ENCODE measurements around the gene HAAO. TPM values are rescaled to one million over a fixed set of nuclear protein-coding genes. Genes with fewer than 3 reads are reported as not detected.

HAAO gene
- total RNA-seq, 1 experiment from 2014 or later: 0.74 TPM

GRCh38 chr2:42755191-42755880, 37.0 kb downstream of the HAAO start:
- DNase-seq (ENCODE audit: low read depth, low spot score): no peak
- Histone ChIP-seq H3K4me3 (ENCODE audit: low read depth in 2 of 2, low read length in 2 of 2) (no peak overlapping the region), H3K27ac (ENCODE audit: low read length) (no peak overlapping the region), H3K4me1 (ENCODE audit: control insufficient read depth, insufficient read depth, low read length) (no peaks in the 10 kb centered on the region), H3K9me3 (ENCODE audit: control insufficient read depth, insufficient read depth, low read depth, low read length) (no peaks in the 10 kb centered on the region), H3K27me3 (ENCODE audit: control insufficient read depth, insufficient read depth, low read length) (no peaks in the 10 kb centered on the region), H3K36me3 (ENCODE audit: control insufficient read depth, insufficient read depth, low read length) (no peaks in the 10 kb centered on the region)
- in situ Hi-C loops (cut with HindIII; ENCODE audit: low pct_unique_long_range_greater_than_20kb, low sequenced_read_pairs) (no loop called here), intact Hi-C loops (cut with micrococcal nuclease; ENCODE audit: unreplicated experiment) (no loop called here)
- no TSS peak for BruUV-seq (replicated peaks)
- ChIA-PET POLR2A (no interaction called here), CTCF (no interaction called here)
- TF ChIP-seq CTCF (IDR thresholded peaks at IDR 0.05): no peak
- no peak for TF ChIP-seq TCF7L2 (IDR thresholded peaks at IDR 0.05; ENCODE audit: low read depth, low read length)
- TF ChIP-seq POLR2AphosphoS5 (IDR thresholded peaks at IDR 0.05; ENCODE audit: low read depth, low read length): no peak
- TF ChIP-seq REST (IDR thresholded peaks at IDR 0.05; ENCODE audit: insufficient read depth in 1 of 2, low read depth in 2 of 2, low read length in 1 of 2): no peak
- no peak for TF ChIP-seq SIN3A (IDR thresholded peaks at IDR 0.05; ENCODE audit: borderline replicate concordance, insufficient read depth, low read depth, low read length)
- 0 out of 2 replicates have a peak, but pooled peaks have one; percentile 18 for ATAC-seq

- Histone ChIP-seq H3K4me3 (ENCODE audit: low read depth in 2 of 2, low read length in 2 of 2) (no peak overlapping the region), H3K4me1 (ENCODE audit: control insufficient read depth, insufficient read depth, low read length) (no peaks in the 10 kb centered on the region), H3K27me3 (ENCODE audit: control insufficient read depth, insufficient read depth, low read length) (no peaks in the 10 kb centered on the region), H3K9me3 (ENCODE audit: control insufficient read depth, insufficient read depth, low read depth, low read length) (no peaks in the 10 kb centered on the region), H3K27ac (ENCODE audit: low read length) (no peak overlapping the region), H3K36me3 (ENCODE audit: control insufficient read depth, insufficient read depth, low read length) (no peaks in the 10 kb centered on the region)
- ATAC-seq (no peak), DNase-seq (ENCODE audit: low read depth, low spot score) (no peak)
- ChIA-PET CTCF (no interaction called here), POLR2A (interaction anchor here (0.7 kb wide), 1 partner anchor 170 kb away, joined by 3 read pairs; no protein-coding TSS in a partner anchor)
- TF ChIP-seq POLR2AphosphoS5 (IDR thresholded peaks at IDR 0.05; ENCODE audit: low read depth, low read length) (no peak), SIN3A (IDR thresholded peaks at IDR 0.05; ENCODE audit: borderline replicate concordance, insufficient read depth, low read depth, low read length) (no peak)
- BruUV-seq (replicated peaks): no TSS peak
- intact Hi-C loops (cut with micrococcal nuclease; ENCODE audit: unreplicated experiment): no loop called here
- in situ Hi-C loops (cut with HindIII; ENCODE audit: low pct_unique_long_range_greater_than_20kb, low sequenced_read_pairs): no loop called here
Measured at GRCh38 chr2:42754776-42755140, 37.6 kb downstream of the HAAO start.
